Measurements from ENCODE around the gene RASAL1. TPM values are rescaled to one million over a fixed set of nuclear protein-coding genes. Genes with fewer than 3 reads are reported as not detected.

The RASAL1 gene
- total and polyA plus RNA-seq, 2 donors (not counting 1 experiment from before 2014, with no cell fraction given): 0.10 to 11.0 TPM

GRCh38 chr12:113086249-113087164 lies 49.1 kb downstream of the RASAL1 start:
- peaks cover 85% of the 10 kb centered on the region for H3K4me1 Mint-ChIP-seq
- H3K4me3 Mint-ChIP-seq: peak overlapping the region; percentile 74
- DNase-seq: peak; percentile 58
- H3K27ac Mint-ChIP-seq: peak overlapping the region; percentile 86
- H3K27me3 Mint-ChIP-seq: no peaks in the 10 kb centered on the region
- 14% methylated on average over 8 of the region's 17 CpGs for WGBS (ENCODE audit: insufficient coverage)
- Histone ChIP-seq H3K27me3 (replicated peaks in 1 of 4; ENCODE audit: control extremely low read depth in 1 of 4, control insufficient read depth in 3 of 4, insufficient read depth in 4 of 4, low read length in 3 of 4) (no peaks in the 10 kb centered on the region), H3K4me1 (ENCODE audit: control insufficient read depth in 2 of 2, insufficient read depth in 2 of 2, low read length in 2 of 2) (peaks cover 97 to 98% of the 10 kb centered on the region in 2 donors), H3K36me3 (replicated peaks in 1 of 2; ENCODE audit: control extremely low read depth in 1 of 2, control insufficient read depth in 1 of 2, extremely low read depth in 1 of 2, insufficient read depth in 2 of 2, low read length in 1 of 2) (peaks cover 1 to 13% of the 10 kb centered on the region in 2 experiments), H3K9me3 (ENCODE audit: control extremely low read depth in 1 of 3, control insufficient read depth in 2 of 3, insufficient read depth in 1 of 3, low read length in 2 of 3) (no peaks in the 10 kb centered on the region), H4K20me1 (ENCODE audit: control insufficient read depth, insufficient read depth, low read length, poor library complexity, severe bottlenecking) (no peaks in the 10 kb centered on the region), H3K4me2 (replicated peaks; ENCODE audit: low read depth, low read length, poor library complexity, severe bottlenecking) (peak overlapping the region; percentile 77), H3K27ac (ENCODE audit: low read length in 2 of 2) (peak overlapping the region; percentile 76 to 85), H3K4me3 (ENCODE audit: control extremely low read depth in 1 of 5, extremely low read depth in 1 of 5, insufficient read depth in 1 of 5, low read depth in 2 of 5, low read length in 4 of 5) (peak overlapping the region in 3 of 5 experiments; percentile 5 to 20 (median 16)), H3K79me2 (ENCODE audit: control insufficient read depth, insufficient read depth, low read length) (peaks cover 53% of the 10 kb centered on the region), H3K9ac (ENCODE audit: low read length) (peak overlapping the region; percentile 43), H2AFZ (ENCODE audit: insufficient read depth, low read depth, low read length, poor library complexity, severe bottlenecking) (peak overlapping the region; percentile 11)
- intact Hi-C loops (cut with micrococcal nuclease): loop anchor here (1.0 kb wide), 1 partner anchor 11 kb away; no protein-coding TSS in a partner anchor
- H3K9me3 Mint-ChIP-seq (ENCODE audit: insufficient read depth): no peaks in the 10 kb centered on the region
- CTCF ChIA-PET: interaction anchor here (0.7 to 1.3 kb wide), 8 partner anchors 8 to 63 kb away, joined by 3 to 8 read pairs (median 4); partner anchors contain the start of gene CFAP73
- no peak for TF ChIP-seq EZH2 (IDR thresholded peaks at IDR 0.05; ENCODE audit: borderline replicate concordance, insufficient read depth, low read depth, low read length, poor library complexity, severe bottlenecking)
- TF ChIP-seq CTCF (IDR thresholded peaks at IDR 0.05): no peak
- peak; percentile 21 for ATAC-seq (ENCODE audit: low read depth)
- POLR2A ChIA-PET: interaction anchor here (0.6 to 1.2 kb wide), 4 partner anchors 20 to 36 kb away, joined by 4 to 7 read pairs (median 4); no protein-coding TSS in a partner anchor
